ENCODE results near the gene ELP1. TPM values are rescaled to one million over a fixed set of nuclear protein-coding genes. Genes with fewer than 3 reads are reported as not detected.
"Not testable (repeated sequence)": the region's sequence is repeated elsewhere in the genome, so short reads cannot be mapped to it uniquely, and the experiment has no call there.

Gene ELP1
- polyA plus RNA-seq, 3 donors: 41.6 to 50.8 (median 44.8) TPM

GRCh38 chr9:108864446-108864845 lies 69.5 kb downstream of the ELP1 start:
- DNase-seq (ENCODE audit: extremely low read depth in 1 of 11, low read depth in 9 of 11, low spot score in 4 of 11): no peak

- DNase-seq (ENCODE audit: extremely low read depth in 1 of 11, low read depth in 9 of 11, low spot score in 4 of 11): no peak
Measured at GRCh38 chr9:108863891-108864290, 70.0 kb downstream of the ELP1 start.

GRCh38 chr9:108861997-108862396 lies 71.9 kb downstream of the ELP1 start, which contains the start of gene ACTL7A:
Gene ACTL7A (plus strand): TSS chr9:108862266. CDS start chr9:108862323, 57 bp downstream.
- no peak for DNase-seq (ENCODE audit: extremely low read depth in 1 of 11, low read depth in 9 of 11, low spot score in 4 of 11)

- no peak for DNase-seq (ENCODE audit: extremely low read depth in 1 of 11, low read depth in 9 of 11, low spot score in 4 of 11)
Measured at GRCh38 chr9:108861464-108861863, 72.5 kb downstream of the ELP1 start.

GRCh38 chr9:108860764-108861163 lies 73.2 kb downstream of the ELP1 start:
- no peak for DNase-seq (ENCODE audit: extremely low read depth in 1 of 11, low read depth in 9 of 11, low spot score in 4 of 11)

GRCh38 chr9:108860354-108860753 lies 73.6 kb downstream of the ELP1 start:
- DNase-seq (ENCODE audit: extremely low read depth in 1 of 11, low read depth in 9 of 11, low spot score in 4 of 11): no peak

GRCh38 chr9:108859459-108860114 lies 74.3 kb downstream of the ELP1 start:
- no peak for DNase-seq (ENCODE audit: extremely low read depth in 1 of 11, low read depth in 9 of 11, low spot score in 4 of 11)

- no peak for DNase-seq (ENCODE audit: extremely low read depth in 1 of 11, low read depth in 9 of 11, low spot score in 4 of 11)
Measured at GRCh38 chr9:108857572-108857971, 76.4 kb downstream of the ELP1 start.

- no peak for DNase-seq (ENCODE audit: extremely low read depth in 1 of 11, low read depth in 9 of 11, low spot score in 4 of 11)
Measured at GRCh38 chr9:108855888-108856287, 78.0 kb downstream of the ELP1 start, which contains the start of gene ACTL7B. Gene ACTL7B (minus strand): TSS chr9:108855986. CDS start chr9:108855930, 56 bp downstream.

GRCh38 chr9:108855529-108855886 lies 78.4 kb downstream of the ELP1 start:
- DNase-seq (ENCODE audit: extremely low read depth in 1 of 11, low read depth in 9 of 11, low spot score in 4 of 11): no peak

- no peak for DNase-seq (ENCODE audit: extremely low read depth in 1 of 11, low read depth in 9 of 11, low spot score in 4 of 11)
Measured at GRCh38 chr9:108854641-108855528, 79.0 kb downstream of the ELP1 start.

GRCh38 chr9:108854094-108854493 lies 79.8 kb downstream of the ELP1 start:
- no peak for DNase-seq (ENCODE audit: extremely low read depth in 1 of 11, low read depth in 9 of 11, low spot score in 4 of 11)

- DNase-seq (ENCODE audit: extremely low read depth in 1 of 11, low read depth in 9 of 11, low spot score in 4 of 11): peak in 5 of 11 donors; percentile 4 to 22 (median 9)
Measured at GRCh38 chr9:108852079-108852478, 81.8 kb downstream of the ELP1 start.

GRCh38 chr9:108851138-108851537 lies 82.8 kb downstream of the ELP1 start:
- no peak for DNase-seq (ENCODE audit: extremely low read depth in 1 of 11, low read depth in 9 of 11, low spot score in 4 of 11)

GRCh38 chr9:108850293-108850897 lies 83.5 kb downstream of the ELP1 start:
- no peak for DNase-seq (ENCODE audit: extremely low read depth in 1 of 11, low read depth in 9 of 11, low spot score in 4 of 11)

- not testable (repeated sequence) for DNase-seq (ENCODE audit: extremely low read depth in 1 of 11, low read depth in 9 of 11, low spot score in 4 of 11)
Measured at GRCh38 chr9:108848296-108848695, 85.6 kb downstream of the ELP1 start.

GRCh38 chr9:108845947-108846346 lies 88.0 kb downstream of the ELP1 start:
- DNase-seq (ENCODE audit: extremely low read depth in 1 of 11, low read depth in 9 of 11, low spot score in 4 of 11): no peak

- DNase-seq (ENCODE audit: extremely low read depth in 1 of 11, low read depth in 9 of 11, low spot score in 4 of 11): no peak
Measured at GRCh38 chr9:108845507-108845906, 88.4 kb downstream of the ELP1 start.

GRCh38 chr9:108844856-108845255 lies 89.1 kb downstream of the ELP1 start:
- no peak for DNase-seq (ENCODE audit: extremely low read depth in 1 of 11, low read depth in 9 of 11, low spot score in 4 of 11)

GRCh38 chr9:108844391-108844790 lies 89.5 kb downstream of the ELP1 start:
- no peak for DNase-seq (ENCODE audit: extremely low read depth in 1 of 11, low read depth in 9 of 11, low spot score in 4 of 11)

All from renal cortex interstitium (tissue), 11 donors.